Raji (cell line): Measurements from ENCODE around the gene NME8.

ENCODE experiments used
- POLR2A ChIP-seq: IDR thresholded peaks from 2 replicates; pipeline ENCODE4 v1.6.1; 2011; ENCODE audit warnings: low read depth, low read length, control low read depth; ENCODE audit not compliant: insufficient read depth

Gene NME8, protein sequence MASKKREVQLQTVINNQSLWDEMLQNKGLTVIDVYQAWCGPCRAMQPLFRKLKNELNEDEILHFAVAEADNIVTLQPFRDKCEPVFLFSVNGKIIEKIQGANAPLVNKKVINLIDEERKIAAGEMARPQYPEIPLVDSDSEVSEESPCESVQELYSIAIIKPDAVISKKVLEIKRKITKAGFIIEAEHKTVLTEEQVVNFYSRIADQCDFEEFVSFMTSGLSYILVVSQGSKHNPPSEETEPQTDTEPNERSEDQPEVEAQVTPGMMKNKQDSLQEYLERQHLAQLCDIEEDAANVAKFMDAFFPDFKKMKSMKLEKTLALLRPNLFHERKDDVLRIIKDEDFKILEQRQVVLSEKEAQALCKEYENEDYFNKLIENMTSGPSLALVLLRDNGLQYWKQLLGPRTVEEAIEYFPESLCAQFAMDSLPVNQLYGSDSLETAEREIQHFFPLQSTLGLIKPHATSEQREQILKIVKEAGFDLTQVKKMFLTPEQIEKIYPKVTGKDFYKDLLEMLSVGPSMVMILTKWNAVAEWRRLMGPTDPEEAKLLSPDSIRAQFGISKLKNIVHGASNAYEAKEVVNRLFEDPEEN

DNA sequence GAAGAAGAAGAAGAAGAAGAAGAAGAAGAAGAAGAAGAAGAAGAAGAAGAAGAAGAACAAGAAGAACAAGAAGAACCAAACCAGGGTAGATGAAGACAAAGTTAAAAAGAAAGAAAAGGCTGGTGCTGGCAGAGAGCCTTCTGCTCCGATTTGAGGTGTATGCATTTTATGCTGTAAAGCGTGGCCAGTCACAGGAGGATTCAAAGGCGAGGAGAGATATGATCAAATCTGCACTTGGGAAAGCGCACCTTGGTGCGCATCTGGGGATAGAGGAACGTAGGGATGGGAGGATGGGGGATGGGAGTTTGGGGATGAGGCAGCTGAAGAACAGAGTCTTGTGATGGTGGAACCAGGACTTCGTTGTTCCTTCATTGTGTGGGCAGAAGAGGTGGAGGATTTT is at the start of gene NME8:
Gene NME8, plus strand, starts transcription at position 301 of the 400 bp plus-strand sequence. CDS start 1,670 bp downstream, outside the sequence.
- no peak for TF ChIP-seq POLR2A

DNA sequence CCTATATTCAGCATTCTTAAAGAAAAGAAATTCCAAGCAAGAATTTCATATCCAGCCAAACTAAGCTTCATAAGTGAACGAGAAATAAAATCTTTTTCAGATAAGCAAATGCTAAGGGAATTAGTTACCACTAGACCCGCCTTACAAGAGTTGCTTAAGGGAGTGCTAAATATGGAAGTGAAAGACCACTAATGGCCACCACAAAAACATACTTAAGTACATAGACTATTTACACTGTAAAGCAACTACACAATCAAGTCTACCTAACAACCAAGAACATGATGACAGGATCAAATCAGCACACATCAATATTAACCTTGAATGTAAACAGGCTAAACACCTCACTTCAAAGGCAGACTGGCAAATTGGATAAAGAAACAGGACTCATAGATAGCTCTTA is 42.2 kb upstream of the NME8 start:
- no peak for TF ChIP-seq POLR2A

DNA sequence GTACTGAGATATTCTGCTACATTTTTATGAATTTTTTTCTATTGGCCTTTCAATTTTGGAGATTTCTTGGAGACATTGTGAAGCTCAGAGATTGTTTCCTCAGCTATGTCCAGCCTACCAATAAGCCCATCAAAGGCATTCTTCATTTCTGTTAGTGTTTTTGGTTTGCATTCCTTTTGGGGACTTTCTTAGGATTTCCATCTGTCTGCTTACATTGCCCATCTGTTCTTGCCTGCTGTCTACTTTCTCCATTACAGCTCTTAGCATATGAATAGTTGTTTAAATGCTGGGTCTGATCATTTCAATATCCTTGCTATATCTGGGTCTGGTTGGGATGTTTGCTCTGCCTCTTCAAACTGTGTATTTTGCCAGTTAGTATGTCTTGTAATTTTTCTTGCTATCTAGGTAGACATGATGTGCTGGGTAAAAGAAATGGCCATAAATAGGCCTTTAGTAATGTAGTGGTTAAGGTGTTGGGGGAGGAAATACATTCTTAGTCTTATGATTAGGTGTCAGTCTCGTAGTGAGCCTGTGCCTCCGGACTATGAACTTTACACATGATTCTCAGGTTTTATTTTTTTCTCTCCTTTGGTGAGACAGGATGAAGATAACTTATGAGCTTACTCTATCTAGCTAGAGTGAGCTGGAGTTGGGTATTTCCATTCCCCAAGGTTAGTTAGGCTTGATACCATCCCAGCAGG is 32.6 kb upstream of the NME8 start:
- no peak for TF ChIP-seq POLR2A

DNA sequence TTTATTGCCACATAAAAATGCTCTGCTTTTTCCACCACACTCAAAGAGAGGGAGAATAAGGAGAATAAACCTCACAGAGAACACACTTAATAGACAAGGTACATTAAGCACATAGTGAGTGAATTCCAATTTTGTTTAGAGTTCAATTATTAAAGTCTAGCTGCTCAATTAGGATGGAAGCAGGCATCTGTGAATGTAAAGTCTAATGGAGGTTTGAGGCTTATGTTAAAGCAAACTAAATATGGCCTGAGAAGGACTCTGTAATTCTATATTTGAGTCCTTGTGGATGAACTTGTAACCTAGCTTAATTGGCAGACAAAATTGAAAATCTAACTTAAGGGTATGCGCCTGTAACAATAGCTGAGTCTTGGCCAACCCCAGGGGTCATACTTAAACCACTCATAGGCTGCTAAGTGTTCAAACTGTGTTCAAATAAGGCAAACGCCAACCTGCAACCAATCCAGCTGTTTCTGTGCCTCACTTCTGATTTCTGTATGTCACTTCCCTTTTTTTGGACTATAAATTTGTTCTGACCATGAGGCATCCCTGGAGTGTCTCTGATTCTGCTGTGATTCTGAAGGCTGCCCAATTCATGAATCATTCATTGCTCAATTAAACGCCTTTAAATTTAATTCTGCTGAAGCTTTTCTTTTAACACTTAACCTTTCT is 31.3 kb upstream of the NME8 start:
- TF ChIP-seq POLR2A, result no peak

DNA sequence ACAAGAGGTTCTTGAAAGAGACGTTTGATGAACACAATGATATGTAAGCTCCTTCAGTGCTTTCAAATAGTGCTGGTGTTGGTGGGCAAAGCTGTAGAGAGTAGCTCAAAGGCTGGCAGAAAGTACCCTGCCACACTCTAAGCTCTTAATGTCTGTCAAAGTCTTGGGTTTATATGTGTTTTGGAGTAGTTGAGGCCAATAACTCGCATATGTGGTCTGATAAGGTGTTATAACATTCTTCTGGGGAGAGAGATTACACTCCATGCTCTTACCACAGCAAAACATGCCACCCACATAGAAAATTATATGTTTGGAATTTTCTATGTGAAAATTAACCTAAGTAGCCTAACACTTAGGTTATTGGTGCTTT is 30.8 kb upstream of the NME8 start:
- no peak for TF ChIP-seq POLR2A

DNA sequence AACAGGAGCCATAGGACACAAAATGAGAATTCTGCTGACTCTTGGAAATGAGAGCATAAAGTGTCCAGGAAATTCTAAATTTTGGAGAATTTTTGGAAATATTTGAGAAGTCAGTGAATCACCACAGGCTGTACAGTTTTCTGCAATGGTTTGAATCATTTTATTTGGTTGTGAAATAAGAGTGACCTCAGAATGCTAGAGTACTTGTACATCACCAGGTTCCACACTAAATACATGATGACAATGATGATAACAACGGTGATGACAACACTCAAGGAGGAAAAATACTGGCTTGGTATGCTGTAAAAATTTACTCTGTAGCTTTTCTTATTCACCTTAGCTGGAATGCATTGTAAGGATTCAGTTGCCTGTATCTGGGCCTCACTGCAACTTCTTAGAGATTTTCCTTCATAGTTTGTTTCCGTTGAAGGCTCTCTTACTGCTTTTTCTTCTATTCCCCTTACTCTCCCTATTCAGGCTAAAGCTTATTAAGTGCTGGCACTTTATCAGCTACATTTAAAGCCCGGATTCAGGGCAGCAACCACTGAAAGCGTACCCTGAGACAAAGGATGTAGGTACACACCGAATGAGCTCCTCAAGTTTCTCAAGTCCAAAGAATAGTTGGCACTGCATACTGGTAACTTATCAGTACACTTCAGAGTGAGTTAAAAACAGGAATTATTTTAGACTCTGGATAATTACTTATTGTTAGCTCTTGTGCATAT is 30.2 kb upstream of the NME8 start:
- TF ChIP-seq POLR2A, result no peak

DNA sequence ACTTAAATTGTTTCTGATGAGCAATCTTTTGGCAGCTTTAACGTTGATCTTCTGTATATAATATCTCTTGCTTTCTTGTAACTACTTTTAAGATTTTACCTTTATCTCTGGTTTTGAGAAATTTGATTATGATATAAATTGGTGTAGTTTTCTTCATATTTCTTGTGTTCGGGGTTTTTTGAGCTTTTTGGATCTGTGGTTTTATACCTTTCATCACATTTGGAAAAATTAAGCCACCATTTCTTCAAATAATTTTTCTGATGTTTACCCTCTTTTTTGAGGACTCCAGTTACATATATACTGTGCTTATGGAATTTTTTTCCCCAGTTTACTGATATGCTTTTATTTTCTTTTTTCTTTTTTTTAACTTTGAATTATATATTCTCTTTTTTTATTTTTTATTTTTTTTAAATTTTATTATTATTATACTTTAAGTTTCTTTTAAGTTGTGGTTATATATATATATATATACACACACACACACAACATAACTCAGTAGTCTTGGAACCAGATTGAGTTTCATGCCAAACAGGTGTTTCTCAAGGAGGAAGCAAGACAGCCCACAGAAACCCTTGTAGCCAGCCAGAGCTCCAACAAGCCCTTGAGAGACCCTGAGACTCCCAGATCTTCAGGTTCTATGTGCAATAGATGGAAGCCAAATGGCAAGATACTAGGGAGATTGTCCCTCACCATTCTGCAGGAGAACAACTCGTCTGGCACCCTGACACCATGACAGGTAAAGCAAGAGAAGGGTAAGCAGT is 27.5 kb upstream of the NME8 start:
- no peak for TF ChIP-seq POLR2A

DNA sequence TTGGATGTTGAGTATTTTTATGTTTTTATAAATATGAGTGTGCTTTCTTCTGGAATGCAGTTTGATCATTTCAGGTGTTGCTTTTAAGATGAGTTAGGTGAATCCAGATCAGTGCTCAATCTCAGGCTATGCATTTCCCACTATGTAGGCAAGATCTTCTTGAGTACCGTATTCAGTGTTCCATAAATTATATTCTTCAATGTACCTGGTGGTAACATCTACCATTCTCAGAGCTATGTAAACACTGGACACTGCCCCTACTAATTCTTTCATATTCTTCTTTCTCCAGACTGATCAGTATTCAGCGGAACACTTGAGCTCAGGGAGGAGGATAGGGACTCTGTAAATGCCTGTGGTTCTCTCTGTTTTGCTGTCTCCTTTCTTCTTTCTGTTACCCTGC is 25.5 kb upstream of the NME8 start:
- no peak for TF ChIP-seq POLR2A

DNA sequence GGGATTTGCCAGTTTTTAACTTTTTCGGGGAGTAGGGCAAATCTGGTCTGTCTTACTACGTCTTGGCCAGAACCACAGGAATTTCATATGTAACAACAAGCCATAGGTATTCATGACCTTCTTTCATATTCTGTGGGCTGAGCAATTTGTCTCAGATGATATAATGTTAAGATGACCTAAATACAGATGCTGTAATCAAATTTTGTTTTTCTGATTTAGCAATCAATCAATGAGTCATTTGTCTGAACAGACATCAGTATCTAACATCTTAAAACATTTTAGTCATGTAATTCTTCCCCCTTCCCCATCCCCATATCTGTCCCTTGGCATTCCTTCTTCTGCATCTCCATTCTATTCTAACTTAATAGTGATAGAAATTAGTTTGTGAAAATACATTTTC is 24.8 kb upstream of the NME8 start:
- TF ChIP-seq POLR2A, result no peak

DNA sequence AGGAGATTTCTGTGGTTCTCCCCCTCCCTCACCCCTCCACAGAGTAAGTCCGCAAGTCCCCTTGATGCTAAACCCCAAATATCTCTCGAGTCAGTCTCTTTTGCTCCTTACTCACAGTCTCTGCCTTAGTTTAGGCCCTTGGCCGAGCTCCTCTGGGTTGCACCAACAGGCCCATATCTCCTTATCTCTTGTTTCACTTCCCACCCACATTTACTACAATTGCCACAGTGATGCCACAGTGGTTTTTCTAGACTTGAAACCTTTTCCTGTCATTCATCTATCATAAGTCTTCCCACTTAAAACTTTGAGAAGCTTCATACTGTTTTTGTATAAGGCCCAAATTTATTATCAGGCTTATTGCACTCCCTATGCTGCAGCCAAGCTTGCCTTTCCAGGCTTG is 23.4 kb upstream of the NME8 start:
- no peak for TF ChIP-seq POLR2A

DNA sequence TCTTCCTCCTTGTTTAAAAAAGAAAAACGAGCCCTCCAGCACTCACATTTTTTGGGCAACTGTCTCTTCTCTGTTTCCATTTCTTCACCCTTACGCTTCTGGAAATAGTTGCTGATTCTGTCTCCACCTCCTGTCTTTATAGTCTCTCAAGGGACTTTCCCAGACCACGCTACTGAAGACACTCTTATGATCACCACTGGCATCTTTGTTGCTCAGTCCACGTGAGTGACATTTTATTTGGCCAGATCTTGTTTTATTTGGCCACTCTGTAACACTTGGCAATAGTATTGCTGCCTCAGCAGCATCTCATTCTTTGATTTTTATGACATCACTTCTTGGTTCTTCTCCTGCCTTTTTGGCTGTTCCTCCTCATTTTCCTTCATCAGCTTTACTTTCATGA is 21.6 kb upstream of the NME8 start:
- no peak for TF ChIP-seq POLR2A

DNA sequence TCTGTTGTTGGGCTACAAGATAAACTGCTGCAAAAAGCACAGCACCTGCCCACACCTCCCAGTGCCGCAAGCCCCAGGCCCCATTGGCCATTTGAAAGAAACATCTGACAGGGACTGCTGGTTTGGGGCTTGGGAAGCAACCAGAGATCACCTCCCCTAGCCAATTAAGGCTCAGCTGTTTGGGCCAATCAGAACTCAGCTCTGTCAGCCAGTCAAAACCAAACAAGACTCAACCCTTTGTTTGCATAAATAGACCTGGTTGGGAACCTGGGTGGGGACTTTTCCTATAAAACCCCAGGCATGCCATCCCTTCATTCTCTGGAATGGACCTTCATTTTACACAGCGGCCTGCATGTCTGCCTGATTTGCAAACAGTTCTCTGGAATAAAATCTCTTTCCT is 17.2 kb upstream of the NME8 start:
- TF ChIP-seq POLR2A, result no peak

DNA sequence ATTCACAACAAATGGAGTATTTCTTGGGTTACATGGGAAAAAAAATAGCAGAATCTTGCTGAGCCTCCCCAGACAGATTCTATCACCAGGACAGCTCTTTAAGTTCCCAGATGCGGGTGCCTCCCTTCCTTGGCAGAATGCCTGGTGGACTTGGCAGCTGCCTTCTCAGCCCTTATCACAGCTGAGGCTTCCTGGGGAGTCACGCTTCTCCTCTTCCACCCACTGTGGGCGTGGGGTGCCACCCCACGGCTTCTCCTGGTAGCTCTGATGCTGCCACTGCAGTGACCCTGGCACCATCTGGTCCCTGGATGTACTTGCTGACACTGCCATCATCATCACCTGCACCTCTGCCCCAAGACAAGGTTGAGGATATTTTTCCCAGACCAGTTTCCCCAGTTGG is 16.2 kb upstream of the NME8 start:
- no peak for TF ChIP-seq POLR2A

DNA sequence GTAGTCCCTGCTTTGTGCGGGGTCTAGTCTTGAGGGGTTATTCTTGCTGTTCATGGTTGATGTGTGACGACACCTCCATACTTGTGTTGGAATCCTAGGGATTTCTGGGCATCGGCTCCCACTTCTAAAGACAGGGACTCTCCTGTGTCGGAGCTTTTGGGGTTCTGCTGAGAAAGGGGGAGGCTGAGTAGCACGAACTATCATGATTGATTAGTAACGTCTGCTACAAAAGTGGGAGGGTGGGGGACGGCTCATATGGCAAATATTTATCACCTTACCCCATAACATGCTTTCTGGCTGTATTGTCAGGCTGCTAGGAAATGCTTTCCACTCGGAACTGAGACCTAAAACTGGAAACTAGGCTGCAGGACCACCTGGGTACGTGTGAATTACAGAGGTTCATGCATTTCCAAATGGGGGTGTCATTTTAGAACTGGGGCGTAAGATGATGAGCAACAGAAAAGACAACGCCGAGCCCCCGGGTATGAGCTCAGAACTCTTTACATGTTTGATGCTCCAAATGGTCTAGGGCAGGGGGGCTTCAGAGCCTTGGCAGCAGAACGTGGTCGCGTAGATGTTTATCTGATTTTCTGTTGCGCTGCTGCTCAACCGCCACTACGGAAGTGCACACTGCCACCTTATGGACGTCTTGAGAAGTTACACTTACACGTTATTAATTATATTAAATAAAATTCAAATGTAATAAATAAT is 15.1 kb upstream of the NME8 start:
- TF ChIP-seq POLR2A, result no peak
